ENCODE measurements around the gene SERPINF2.
A peak's percentile ranks its signal among the peaks of the same experiment; 100 is the strongest.
"Not testable (repeated sequence)": the region's sequence is repeated elsewhere in the genome, so short reads cannot be mapped to it uniquely, and the experiment has no call there.

The SERPINF2 gene

GRCh38 chr17:1736348-1737281, 6.1 kb upstream of the SERPINF2 start:
- no peak for DNase-seq

DNA sequence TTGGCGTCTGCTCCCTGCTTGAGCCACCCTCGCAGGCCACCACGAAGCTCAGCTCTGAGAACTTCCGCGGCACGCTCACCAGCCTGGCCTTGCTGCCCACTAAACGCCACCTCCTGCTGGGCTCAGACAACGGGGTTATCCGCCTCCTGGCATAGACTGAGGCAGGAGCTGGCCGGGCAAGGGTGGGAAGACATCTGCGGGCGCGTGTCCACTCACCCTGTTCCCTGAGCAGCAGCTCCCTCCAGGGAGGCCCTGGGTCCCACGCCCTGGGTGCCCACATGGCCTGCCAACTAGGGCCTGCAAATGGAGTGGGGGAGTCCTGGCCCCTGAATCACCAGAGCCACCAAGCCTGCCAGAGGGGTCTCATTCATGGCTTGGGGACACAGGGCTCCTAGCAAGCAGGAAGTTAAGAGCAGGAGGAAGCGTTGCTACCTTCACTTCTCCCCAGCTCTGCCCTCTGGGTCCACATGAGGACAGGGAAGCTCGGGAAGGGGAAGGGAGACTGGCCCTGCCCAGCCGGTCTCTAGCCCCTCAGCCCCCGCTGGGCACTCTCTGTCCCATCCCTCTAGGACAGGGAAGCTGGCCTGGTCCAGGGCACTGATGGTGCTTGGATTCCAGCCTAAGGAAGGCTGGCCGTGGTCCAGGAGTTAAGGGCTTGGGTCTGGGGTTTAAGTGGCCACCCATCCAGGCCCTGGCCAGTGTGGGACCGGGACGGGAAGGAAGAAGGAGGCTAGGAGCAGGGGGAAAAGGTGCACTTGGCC, 5.0 kb upstream of the SERPINF2 start:
- no peak for DNase-seq

GRCh38 chr17:1741899-1742298, 772 bp upstream of the SERPINF2 start:
- not testable (repeated sequence) for DNase-seq

DNA sequence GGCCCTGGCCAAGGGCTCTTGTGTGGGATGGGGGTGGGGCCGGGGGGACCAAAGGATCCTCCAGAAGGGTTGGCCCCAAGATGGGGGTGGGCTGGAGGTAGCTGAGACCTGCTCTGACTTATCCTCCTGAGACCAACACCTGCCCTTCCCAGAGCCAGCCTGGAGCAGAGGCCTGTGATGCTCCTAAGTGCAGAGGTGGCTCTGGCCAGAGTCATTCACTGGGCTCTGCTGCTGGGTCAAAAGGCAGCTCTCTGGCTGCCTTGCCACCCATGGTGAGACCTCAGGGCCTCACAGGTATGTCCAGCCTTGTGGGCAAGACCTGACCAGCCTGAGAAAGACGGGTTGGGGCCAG, 393 bp downstream of the SERPINF2 start:
- DNase-seq, result no peak

GRCh38 chr17:1744551-1745512, 2.2 kb downstream of the SERPINF2 start:
- no peak for DNase-seq

DNA sequence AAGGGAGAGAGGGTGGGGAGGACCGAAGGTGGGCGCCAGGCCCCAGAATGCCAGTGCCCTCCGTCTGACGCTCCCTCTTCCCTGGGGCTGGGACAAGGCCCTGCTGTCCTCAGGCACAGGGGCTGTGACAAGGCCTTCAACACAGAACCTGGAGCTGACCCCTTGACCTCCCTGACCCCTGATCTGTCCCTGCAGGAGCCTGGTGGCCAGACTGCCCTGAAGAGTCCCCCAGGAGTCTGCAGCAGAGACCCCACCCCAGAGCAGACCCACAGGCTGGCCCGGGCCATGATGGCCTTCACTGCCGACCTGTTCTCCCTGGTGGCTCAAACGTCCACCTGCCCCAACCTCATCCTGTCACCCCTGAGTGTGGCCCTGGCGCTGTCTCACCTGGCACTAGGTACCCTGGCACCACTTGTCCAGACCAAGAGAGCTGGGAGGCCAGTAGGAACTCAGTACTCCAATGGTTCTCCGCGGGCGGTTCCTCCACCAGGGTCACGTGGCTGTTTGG, 2.9 kb downstream of the SERPINF2 start:
- DNase-seq, result no peak

GRCh38 chr17:1746975-1747543, 4.4 kb downstream of the SERPINF2 start:
- DNase-seq, result no peak

DNA sequence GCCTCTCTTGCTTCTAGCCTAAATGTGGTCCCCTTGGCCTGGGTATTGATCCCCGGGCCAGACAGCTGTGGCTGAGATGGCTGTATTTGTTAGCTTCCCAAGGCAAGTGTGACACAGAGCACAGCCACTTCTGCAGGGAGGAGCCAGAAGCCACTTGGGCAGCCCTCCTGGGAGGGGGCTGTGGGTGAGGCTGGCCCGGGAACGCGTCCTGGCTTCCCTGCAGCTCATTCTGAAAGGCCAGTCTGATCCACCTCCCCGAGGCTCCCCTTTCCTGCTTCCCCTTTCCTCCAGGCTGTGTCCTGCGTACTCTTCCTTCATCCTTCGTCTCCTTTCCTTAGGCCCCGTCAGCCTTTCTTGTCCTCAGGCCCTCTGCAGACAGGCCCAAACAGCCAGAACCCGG, 8.0 kb downstream of the SERPINF2 start:
- no peak for DNase-seq

GRCh38 chr17:1752425-1753262, 10.0 kb downstream of the SERPINF2 start:
- no peak for DNase-seq

DNA sequence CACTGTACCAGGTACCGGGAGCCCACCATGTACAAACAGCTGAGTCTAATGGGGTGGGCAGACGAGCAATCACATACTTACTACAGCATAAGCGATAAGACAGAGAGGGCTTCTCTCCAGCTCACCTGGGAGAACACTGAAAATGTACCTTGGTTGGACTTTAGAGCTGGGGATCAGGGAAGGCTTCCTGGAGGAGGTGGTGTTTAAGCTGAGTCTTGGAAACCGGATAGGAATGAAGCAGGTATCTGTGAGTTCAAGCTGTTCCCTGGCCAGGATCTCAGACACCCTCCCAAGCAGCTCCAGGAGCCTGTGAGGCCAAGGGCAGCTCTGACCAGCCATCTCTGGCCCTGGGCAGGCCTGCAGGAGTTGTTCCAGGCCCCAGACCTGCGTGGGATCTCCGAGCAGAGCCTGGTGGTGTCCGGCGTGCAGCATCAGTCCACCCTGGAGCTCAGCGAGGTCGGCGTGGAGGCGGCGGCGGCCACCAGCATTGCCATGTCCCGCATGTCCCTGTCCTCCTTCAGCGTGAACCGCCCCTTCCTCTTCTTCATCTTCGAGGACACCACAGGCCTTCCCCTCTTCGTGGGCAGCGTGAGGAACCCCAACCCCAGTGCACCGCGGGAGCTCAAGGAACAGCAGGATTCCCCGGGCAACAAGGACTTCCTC, 11.2 kb downstream of the SERPINF2 start:
- no peak for DNase-seq

DNA sequence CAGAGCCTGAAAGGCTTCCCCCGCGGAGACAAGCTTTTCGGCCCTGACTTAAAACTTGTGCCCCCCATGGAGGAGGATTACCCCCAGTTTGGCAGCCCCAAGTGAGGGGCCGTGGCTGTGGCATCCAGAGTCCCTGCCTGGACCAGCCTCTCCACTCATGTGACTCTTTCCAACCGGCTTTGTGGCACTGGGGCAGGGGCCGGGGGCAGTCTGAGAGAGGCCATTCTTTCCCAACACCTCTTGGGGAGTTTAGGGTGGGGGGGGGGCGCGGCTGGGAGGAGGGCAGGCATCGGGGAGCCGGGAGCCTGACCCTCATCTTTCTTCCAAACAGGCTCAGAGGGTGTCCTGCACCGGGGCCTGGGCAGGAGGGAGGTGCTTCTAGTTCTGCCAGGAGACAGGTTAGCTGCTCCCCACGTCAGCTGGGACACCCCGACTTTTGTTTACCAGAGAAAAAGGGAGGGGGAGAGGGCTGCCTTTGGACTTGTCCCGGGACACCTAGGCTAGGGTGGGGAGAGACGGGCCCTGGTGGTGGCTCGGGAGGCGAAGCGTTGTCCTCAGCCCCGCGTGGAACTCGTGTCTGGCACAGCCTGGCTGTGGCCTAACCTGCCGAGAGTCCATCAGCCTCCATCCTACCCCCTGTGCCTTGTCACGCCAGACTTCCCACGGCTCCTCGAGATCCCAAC, 11.9 kb downstream of the SERPINF2 start:
- DNase-seq, result no peak

DNA sequence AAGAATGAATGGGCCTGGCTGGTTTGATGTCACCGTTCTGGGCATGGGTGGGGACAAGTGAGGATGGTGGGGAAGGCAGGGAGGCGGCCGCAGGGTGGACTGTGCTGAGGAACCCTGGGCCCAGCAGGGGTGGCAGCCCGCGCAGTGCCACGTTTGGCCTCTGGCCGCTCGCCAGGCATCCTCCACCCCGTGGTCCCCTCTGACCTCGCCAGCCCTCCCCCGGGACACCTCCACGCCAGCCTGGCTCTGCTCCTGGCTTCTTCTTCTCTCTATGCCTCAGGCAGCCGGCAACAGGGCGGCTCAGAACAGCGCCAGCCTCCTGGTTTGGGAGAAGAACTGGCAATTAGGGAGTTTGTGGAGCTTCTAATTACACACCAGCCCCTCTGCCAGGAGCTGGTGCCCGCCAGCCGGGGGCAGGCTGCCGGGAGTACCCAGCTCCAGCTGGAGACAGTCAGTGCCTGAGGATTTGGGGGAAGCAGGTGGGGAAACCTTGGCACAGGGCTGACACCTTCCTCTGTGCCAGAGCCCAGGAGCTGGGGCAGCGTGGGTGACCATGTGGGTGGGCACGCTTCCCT, 12.7 kb downstream of the SERPINF2 start:
- DNase-seq, result no peak

DNA sequence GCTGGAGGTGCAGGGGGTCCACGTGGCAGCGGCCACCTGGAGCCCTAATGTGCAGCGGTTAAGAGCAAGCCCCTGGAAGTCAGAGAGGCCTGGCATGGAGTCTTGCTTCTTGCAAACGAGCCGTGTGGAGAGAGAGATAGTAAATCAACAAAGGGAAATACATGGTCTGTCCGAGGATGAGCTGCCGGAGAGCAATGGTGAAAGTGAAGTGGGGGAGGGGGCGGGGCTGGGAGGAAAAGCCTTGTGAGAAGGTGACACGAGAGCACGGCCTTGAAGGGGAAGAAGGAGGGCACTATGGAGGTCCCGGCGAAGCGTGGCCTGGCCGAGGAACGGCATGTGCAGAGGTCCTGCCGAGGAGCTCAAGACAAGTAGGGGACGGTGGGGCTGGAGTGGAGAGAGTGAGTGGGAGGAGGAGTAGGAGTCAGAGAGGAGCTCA, 13.2 kb downstream of the SERPINF2 start:
- DNase-seq, result no peak

DNA sequence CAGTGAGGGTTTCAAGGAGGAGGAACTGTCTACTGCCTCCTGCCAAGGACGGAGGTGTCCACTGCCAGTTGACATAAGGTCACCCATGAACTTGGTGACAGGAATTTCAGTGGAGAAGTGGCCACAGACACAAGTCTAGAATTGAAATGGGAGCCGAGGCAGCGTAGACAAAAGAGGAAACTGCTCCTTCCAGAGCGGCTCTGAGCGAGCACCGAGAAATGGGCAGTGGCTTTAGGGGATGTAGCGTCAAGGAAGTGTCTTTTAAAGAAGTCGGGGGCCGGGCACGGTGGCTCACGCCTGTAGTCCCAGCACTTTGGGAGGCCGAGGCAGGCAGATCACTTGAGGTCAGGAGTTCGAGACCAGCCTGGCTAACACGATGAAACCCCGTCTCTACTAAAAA, 16.1 kb downstream of the SERPINF2 start:
- no peak for DNase-seq

GRCh38 chr17:1759529-1759928, 16.9 kb downstream of the SERPINF2 start:
- DNase-seq, result no peak

DNA sequence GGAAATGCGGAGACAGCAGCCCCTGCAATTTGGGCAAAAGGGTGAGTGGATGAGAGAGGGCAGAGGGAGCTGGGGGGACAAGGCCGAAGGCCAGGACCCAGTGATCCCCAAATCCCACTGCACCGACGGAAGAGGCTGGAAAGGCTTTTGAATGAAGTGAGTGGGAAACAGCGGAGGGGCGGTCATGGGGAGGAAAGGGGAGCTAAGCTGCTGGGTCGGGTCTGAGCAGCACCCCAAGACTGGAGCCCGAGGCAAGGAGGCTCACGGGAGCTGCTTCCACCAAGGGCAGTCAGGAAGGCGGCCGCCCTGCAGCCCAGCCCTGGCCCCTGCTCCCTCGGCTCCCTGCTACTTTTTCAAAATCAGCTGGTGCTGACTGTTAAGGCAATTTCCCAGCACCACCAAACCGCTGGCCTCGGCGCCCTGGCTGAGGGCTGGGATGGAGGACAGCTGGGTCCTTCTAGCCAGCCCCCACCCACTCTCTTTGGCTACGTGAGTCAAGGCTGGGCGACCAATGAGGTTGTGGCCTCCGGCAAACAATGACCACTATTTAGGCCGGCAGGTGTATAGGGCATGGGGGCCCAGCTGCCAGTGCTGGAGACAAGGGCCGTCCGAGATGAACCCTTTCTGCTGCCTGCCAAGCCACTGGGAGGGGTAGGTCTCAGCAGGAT, 19.7 kb downstream of the SERPINF2 start:
- no peak for DNase-seq

GRCh38 chr17:1762901-1763898, 20.5 kb downstream of the SERPINF2 start:
- DNase-seq, result peak; percentile 39

DNA sequence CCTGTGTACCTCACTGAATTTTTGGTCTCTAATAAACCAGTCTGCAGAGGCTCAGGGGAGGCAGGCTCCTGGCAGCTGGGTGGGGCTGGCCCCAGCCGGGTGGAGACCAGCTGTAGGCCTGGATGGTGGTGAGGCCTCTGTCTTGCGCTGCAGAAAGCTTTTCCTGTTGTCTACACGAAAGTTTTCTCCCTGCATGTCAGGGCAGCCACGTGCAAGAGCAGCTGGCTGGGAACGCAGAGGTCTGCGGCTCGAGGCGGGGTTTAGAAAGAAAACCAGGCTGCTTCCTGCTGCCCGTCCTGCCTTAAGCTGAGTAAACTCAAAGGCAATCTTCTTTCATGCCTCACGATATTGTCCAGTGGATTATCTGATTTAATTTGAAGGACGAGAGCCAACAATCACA, 21.6 kb downstream of the SERPINF2 start:
- peak; percentile 67 for DNase-seq

Data from activated T-cell treated with anti-CD3 and anti-CD28 coated beads, Interleukin-2, amount 50 U/mL, for 1 hour (primary cell).